ENCODE results near the gene SLC7A6.

DNA sequence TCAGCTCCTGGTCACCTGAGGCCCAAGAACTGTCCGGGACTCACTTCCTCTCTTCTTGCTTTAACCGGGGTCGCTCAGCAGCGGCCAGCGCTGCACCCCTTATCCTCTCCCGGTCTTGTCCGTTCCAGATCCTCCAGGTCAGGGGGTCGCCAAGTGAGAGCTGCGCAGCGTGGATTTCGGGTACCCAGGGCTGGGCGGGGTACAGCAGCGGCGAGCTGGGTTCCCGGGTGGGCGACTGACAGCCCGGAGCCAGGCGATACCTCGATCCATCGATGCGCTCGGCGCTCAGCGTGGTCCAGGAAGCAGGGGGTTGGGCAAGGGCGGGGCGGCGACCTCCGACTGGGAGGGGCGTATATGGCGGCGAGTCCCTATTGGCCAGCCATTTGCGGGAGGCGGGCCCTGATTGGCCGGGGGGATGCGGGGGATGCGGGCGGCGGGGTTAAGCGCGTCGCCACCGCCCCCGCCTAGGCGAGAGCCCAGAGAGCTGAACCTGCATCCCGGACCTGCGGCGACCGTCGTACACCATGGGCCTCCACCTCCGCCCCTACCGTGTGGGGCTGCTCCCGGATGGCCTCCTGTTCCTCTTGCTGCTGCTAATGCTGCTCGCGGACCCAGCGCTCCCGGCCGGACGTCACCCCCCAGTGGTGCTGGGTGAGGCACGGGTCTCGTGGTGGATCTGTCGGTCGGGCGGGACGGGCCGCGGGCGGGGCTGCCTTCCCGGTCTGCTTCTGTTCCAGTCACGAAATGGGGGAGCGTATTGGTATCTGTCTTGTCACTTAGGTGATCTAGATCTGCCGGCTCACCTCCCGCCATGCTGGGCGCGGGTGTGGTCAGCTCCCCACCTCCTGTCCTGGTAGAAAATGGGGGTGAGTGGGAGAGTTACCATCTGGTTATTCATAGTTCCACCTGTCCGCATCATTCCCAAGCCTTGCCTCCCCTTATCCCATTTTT, 19.1 kb upstream of the SLC7A6 start, which contains the start of gene PLA2G15:
- TF ChIP-seq POLR2A (IDR thresholded peaks at IDR 0.05; ENCODE audit: low read length): peak; percentile 35
- no peak for TF ChIP-seq GATA1 (IDR thresholded peaks at IDR 0.05; ENCODE audit: low read depth, low read length)

Data from erythroblast (primary cell).